Measurements from ENCODE around the gene ASB10. TPM values are rescaled to one million over a fixed set of nuclear protein-coding genes. Genes with fewer than 3 reads are reported as not detected.

Gene ASB10
- total RNA-seq, 1 donor from 2014 or later, result not detected

GRCh38 chr7:151231080-151231479, 44.0 kb upstream of the ASB10 start:
- no peak overlapping the region for H3K4me3 ChIP-seq (ENCODE audit: low read depth, low read length)
- DNase-seq (ENCODE audit: low read depth), result no peak
- TF ChIP-seq CTCF (conservative IDR thresholded peaks at IDR 0.05; ENCODE audit: low read depth, low read length), result no peak

GRCh38 chr7:151229249-151229648, 42.2 kb upstream of the ASB10 start:
- TF ChIP-seq CTCF (conservative IDR thresholded peaks at IDR 0.05; ENCODE audit: low read depth, low read length), result no peak
- H3K4me3 ChIP-seq (ENCODE audit: low read depth, low read length), result no peak overlapping the region
- no peak for DNase-seq (ENCODE audit: low read depth)

GRCh38 chr7:151228024-151228866, 41.2 kb upstream of the ASB10 start:
- TF ChIP-seq CTCF (conservative IDR thresholded peaks at IDR 0.05; ENCODE audit: low read depth, low read length), result no peak
- peak overlapping the region; percentile 86 for H3K4me3 ChIP-seq (ENCODE audit: low read depth, low read length)

GRCh38 chr7:151226875-151227782, 40.1 kb upstream of the ASB10 start, which contains the start of gene ABCF2:
Gene ABCF2 (minus strand): TSS chr7:151227205. CDS start chr7:151226458, 747 bp downstream.
- H3K4me3 ChIP-seq (ENCODE audit: low read depth, low read length), result peak within 1 kb of the TSS; percentile 86
- DNase-seq (ENCODE audit: low read depth), result peak; percentile 89
- no peak for TF ChIP-seq CTCF (conservative IDR thresholded peaks at IDR 0.05; ENCODE audit: low read depth, low read length)

More at GRCh38 chr7:151228024-151228866, 41.2 kb upstream of the ASB10 start:
- DNase-seq (ENCODE audit: low read depth), result no peak

GRCh38 chr7:151226560-151226874, 39.5 kb upstream of the ASB10 start:
- no peak for TF ChIP-seq CTCF (conservative IDR thresholded peaks at IDR 0.05; ENCODE audit: low read depth, low read length)
- no peak for DNase-seq (ENCODE audit: low read depth)
- H3K4me3 ChIP-seq (ENCODE audit: low read depth, low read length), result peak overlapping the region; percentile 86

GRCh38 chr7:151225948-151226510, 39.0 kb upstream of the ASB10 start:
- DNase-seq (ENCODE audit: low read depth), result no peak
- TF ChIP-seq CTCF (conservative IDR thresholded peaks at IDR 0.05; ENCODE audit: low read depth, low read length), result no peak
- peak overlapping the region; percentile 86 for H3K4me3 ChIP-seq (ENCODE audit: low read depth, low read length)
